ENCODE data around the gene PRUNE1.

GRCh38 chr1:151069103-151069486, 60.8 kb downstream of the PRUNE1 start:
- TF ChIP-seq CTCF (IDR thresholded peaks at IDR 0.05; ENCODE audit: low read depth, low read length), result no peak
- no peak for TF ChIP-seq EZH2phosphoT487 (IDR thresholded peaks at IDR 0.05; ENCODE audit: low read depth)
